ENCODE measurements around the gene RNF213.

DNA sequence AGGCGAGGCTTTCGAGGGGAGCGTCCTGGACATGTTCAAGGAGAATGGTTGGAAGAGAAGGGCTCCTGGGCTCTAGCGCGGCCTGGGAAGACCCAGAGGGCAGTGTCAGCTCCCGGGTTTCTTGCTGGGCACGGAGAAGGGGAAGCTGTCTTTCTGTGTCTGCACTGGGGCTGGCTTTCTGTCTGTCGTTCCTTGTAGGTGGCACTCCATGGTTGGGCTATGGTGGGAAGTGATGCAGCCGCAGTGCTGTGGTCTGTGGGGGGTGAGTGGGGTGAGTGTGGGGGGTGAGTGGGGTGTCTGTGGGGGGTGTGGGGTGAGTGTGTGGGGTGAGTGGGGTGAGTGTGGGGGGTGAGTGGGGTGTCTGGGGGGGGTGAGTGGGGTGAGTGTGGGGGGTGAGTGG lies 13.7 kb downstream of the RNF213 start:
- TF ChIP-seq, protein P1, sequence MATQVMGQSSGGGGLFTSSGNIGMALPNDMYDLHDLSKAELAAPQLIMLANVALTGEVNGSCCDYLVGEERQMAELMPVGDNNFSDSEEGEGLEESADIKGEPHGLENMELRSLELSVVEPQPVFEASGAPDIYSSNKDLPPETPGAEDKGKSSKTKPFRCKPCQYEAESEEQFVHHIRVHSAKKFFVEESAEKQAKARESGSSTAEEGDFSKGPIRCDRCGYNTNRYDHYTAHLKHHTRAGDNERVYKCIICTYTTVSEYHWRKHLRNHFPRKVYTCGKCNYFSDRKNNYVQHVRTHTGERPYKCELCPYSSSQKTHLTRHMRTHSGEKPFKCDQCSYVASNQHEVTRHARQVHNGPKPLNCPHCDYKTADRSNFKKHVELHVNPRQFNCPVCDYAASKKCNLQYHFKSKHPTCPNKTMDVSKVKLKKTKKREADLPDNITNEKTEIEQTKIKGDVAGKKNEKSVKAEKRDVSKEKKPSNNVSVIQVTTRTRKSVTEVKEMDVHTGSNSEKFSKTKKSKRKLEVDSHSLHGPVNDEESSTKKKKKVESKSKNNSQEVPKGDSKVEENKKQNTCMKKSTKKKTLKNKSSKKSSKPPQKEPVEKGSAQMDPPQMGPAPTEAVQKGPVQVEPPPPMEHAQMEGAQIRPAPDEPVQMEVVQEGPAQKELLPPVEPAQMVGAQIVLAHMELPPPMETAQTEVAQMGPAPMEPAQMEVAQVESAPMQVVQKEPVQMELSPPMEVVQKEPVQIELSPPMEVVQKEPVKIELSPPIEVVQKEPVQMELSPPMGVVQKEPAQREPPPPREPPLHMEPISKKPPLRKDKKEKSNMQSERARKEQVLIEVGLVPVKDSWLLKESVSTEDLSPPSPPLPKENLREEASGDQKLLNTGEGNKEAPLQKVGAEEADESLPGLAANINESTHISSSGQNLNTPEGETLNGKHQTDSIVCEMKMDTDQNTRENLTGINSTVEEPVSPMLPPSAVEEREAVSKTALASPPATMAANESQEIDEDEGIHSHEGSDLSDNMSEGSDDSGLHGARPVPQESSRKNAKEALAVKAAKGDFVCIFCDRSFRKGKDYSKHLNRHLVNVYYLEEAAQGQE (IDR thresholded peaks at IDR 0.05) = no peak
- TF ChIP-seq, protein P2, sequence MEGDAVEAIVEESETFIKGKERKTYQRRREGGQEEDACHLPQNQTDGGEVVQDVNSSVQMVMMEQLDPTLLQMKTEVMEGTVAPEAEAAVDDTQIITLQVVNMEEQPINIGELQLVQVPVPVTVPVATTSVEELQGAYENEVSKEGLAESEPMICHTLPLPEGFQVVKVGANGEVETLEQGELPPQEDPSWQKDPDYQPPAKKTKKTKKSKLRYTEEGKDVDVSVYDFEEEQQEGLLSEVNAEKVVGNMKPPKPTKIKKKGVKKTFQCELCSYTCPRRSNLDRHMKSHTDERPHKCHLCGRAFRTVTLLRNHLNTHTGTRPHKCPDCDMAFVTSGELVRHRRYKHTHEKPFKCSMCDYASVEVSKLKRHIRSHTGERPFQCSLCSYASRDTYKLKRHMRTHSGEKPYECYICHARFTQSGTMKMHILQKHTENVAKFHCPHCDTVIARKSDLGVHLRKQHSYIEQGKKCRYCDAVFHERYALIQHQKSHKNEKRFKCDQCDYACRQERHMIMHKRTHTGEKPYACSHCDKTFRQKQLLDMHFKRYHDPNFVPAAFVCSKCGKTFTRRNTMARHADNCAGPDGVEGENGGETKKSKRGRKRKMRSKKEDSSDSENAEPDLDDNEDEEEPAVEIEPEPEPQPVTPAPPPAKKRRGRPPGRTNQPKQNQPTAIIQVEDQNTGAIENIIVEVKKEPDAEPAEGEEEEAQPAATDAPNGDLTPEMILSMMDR (IDR thresholded peaks at IDR 0.05; ENCODE audit: low read depth, low read length, missing input control) = no peak
- TF ChIP-seq EGR1 (IDR thresholded peaks at IDR 0.05; ENCODE audit: low read depth in 2 of 2) (no peak), JUND (IDR thresholded peaks at IDR 0.05) (no peak), SP1 (IDR thresholded peaks at IDR 0.05) (no peak)
- TF ChIP-seq, protein P3, sequence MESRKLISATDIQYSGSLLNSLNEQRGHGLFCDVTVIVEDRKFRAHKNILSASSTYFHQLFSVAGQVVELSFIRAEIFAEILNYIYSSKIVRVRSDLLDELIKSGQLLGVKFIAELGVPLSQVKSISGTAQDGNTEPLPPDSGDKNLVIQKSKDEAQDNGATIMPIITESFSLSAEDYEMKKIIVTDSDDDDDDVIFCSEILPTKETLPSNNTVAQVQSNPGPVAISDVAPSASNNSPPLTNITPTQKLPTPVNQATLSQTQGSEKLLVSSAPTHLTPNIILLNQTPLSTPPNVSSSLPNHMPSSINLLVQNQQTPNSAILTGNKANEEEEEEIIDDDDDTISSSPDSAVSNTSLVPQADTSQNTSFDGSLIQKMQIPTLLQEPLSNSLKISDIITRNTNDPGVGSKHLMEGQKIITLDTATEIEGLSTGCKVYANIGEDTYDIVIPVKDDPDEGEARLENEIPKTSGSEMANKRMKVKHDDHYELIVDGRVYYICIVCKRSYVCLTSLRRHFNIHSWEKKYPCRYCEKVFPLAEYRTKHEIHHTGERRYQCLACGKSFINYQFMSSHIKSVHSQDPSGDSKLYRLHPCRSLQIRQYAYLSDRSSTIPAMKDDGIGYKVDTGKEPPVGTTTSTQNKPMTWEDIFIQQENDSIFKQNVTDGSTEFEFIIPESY (IDR thresholded peaks at IDR 0.05) = no peak
- TF ChIP-seq, protein P4, sequence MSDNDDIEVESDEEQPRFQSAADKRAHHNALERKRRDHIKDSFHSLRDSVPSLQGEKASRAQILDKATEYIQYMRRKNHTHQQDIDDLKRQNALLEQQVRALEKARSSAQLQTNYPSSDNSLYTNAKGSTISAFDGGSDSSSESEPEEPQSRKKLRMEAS (IDR thresholded peaks at IDR 0.05) = no peak

Data from liver (tissue), 3 donors.